ENCODE measurements around the gene LRCOL1. TPM values are rescaled to one million over a fixed set of nuclear protein-coding genes. Genes with fewer than 3 reads are reported as not detected.

The LRCOL1 gene
- total and polyA plus RNA-seq, 10 of the 15 experiments (the other 5 are each of a cell fraction or from before 2014, with no cell fraction given): not detected

- RAD21 ChIA-PET (ENCODE audit: unreplicated experiment): no interaction called here
- CTCF ChIA-PET: interaction anchor here (2.6 kb wide), 1 partner anchor 148 kb away, joined by 19 read pairs; no protein-coding TSS in a partner anchor
- Histone ChIP-seq H3K9ac (ENCODE audit: control insufficient read depth, insufficient read depth, low read length) (no peak overlapping the region), H4K20me1 (ENCODE audit: control insufficient read depth, insufficient read depth) (no peaks in the 10 kb centered on the region), H3K9me3 (replicated peaks; ENCODE audit: control insufficient read depth, insufficient read depth, low read length) (no peaks in the 10 kb centered on the region), H3K79me2 (ENCODE audit: control insufficient read depth, insufficient read depth, low read length) (no peaks in the 10 kb centered on the region), H2AFZ (ENCODE audit: control insufficient read depth, low read depth, low read length) (no peak overlapping the region), H3K4me3 (no peak overlapping the region), H3K4me1 (ENCODE audit: control insufficient read depth, insufficient read depth, low read length) (peaks cover 6% of the 10 kb centered on the region; the same call in 1 of the 2 replicates), H3K27me3 (replicated peaks in 1 of 2; ENCODE audit: control insufficient read depth in 2 of 2, insufficient read depth in 2 of 2, low read length in 1 of 2) (no peaks in the 10 kb centered on the region; a peak in 1 of 4 replicates), H3K27ac (ENCODE audit: control insufficient read depth, insufficient read depth) (no peak overlapping the region), H3K36me3 (ENCODE audit: control insufficient read depth in 2 of 2, insufficient read depth in 2 of 2, low read length in 1 of 2) (no peaks in the 10 kb centered on the region; a peak in 1 of 4 replicates), H3K4me2 (ENCODE audit: control insufficient read depth, insufficient read depth) (no peak overlapping the region)
- ATAC-seq (no peak), DNase-seq (ENCODE audit: low read depth, low spot score) (no peak), FAIRE-seq (no peak)
- SMC1A ChIA-PET (ENCODE audit: uncharacterized antibody, unreplicated experiment): no interaction called here
- TF ChIP-seq, protein P1, sequence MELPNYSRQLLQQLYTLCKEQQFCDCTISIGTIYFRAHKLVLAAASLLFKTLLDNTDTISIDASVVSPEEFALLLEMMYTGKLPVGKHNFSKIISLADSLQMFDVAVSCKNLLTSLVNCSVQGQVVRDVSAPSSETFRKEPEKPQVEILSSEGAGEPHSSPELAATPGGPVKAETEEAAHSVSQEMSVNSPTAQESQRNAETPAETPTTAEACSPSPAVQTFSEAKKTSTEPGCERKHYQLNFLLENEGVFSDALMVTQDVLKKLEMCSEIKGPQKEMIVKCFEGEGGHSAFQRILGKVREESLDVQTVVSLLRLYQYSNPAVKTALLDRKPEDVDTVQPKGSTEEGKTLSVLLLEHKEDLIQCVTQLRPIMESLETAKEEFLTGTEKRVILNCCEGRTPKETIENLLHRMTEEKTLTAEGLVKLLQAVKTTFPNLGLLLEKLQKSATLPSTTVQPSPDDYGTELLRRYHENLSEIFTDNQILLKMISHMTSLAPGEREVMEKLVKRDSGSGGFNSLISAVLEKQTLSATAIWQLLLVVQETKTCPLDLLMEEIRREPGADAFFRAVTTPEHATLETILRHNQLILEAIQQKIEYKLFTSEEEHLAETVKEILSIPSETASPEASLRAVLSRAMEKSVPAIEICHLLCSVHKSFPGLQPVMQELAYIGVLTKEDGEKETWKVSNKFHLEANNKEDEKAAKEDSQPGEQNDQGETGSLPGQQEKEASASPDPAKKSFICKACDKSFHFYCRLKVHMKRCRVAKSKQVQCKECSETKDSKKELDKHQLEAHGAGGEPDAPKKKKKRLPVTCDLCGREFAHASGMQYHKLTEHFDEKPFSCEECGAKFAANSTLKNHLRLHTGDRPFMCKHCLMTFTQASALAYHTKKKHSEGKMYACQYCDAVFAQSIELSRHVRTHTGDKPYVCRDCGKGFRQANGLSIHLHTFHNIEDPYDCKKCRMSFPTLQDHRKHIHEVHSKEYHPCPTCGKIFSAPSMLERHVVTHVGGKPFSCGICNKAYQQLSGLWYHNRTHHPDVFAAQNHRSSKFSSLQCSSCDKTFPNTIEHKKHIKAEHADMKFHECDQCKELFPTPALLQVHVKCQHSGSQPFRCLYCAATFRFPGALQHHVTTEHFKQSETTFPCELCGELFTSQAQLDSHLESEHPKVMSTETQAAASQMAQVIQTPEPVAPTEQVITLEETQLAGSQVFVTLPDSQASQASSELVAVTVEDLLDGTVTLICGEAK (IDR thresholded peaks at IDR 0.05; ENCODE audit: borderline replicate concordance): no peak
- TF ChIP-seq FOS (IDR thresholded peaks at IDR 0.05; ENCODE audit: borderline replicate concordance, extremely low read depth, insufficient read length) (no peak), CEBPB (IDR thresholded peaks at IDR 0.05; ENCODE audit: borderline replicate concordance in 1 of 2, low read depth in 2 of 2, low read length in 2 of 2) (no peak), YY1 (IDR thresholded peaks at IDR 0.05; ENCODE audit: low read depth, low read length) (no peak), PKNOX1 (IDR thresholded peaks at IDR 0.05) (no peak)
- TF ChIP-seq, protein P2, sequence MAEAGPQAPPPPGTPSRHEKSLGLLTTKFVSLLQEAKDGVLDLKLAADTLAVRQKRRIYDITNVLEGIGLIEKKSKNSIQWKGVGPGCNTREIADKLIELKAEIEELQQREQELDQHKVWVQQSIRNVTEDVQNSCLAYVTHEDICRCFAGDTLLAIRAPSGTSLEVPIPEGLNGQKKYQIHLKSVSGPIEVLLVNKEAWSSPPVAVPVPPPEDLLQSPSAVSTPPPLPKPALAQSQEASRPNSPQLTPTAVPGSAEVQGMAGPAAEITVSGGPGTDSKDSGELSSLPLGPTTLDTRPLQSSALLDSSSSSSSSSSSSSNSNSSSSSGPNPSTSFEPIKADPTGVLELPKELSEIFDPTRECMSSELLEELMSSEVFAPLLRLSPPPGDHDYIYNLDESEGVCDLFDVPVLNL (IDR thresholded peaks at IDR 0.05; ENCODE audit: low read depth, low read length): no peak
- in situ Hi-C loops (cut with MboI): no loop called here
- intact Hi-C loops (cut with micrococcal nuclease; ENCODE audit: unreplicated experiment): loop anchor here (5.0 kb wide), 1 partner anchor 410 kb away; no protein-coding TSS in a partner anchor
- POLR2A ChIA-PET: no interaction called here
- BruUV-seq (replicated peaks): no TSS peak
- 92% methylated on average over 21 of the region's 21 CpGs for WGBS (ENCODE audit: insufficient coverage, insufficient replicate concordance, low lambda C conversion rate, missing lambda C conversion rate)
These were observed 47.8 kb downstream of the LRCOL1 start for GRCh38 chr12:132562489-132563021.
